HG03457 (cell line): Measurements from ENCODE around the gene GLMP.
"Not testable (repeated sequence)": the region's sequence is repeated elsewhere in the genome, so short reads cannot be mapped to it uniquely, and the experiment has no call there.

Experiments
- ATAC-seq: cut with Tn5 transposase; IDR thresholded peaks from one replicate; pipeline ENCODE4 v1.9.1; 2021; ENCODE audit warnings: moderate number of reproducible peaks; ENCODE audit not compliant: unreplicated experiment

Gene GLMP, protein sequence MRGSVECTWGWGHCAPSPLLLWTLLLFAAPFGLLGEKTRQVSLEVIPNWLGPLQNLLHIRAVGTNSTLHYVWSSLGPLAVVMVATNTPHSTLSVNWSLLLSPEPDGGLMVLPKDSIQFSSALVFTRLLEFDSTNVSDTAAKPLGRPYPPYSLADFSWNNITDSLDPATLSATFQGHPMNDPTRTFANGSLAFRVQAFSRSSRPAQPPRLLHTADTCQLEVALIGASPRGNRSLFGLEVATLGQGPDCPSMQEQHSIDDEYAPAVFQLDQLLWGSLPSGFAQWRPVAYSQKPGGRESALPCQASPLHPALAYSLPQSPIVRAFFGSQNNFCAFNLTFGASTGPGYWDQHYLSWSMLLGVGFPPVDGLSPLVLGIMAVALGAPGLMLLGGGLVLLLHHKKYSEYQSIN

DNA sequence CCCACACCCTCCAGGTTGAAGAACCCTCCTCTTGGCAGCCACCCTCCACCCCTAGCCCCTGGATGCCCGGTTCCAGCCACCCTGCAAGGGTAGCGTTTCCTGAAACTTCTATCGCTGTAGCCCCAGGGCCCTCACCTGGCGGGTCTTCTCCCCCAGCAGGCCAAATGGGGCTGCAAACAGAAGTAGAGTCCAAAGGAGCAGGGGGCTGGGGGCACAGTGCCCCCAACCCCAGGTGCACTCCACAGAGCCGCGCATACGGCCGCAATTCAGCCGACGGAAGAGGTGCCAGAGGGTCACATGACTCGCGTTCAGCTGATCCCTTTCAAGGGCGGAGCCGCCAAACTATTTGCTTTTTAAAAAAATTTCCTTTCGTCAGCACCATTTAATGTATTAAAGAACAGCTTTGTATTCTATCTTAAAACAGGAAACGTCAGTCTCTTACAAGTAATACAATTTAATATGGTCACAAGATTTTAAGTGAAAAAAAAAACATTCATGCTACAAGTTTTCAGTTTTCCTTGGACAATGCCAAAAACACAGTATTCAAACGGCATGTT is at the start of gene GLMP:
GLMP (minus strand) TSS at position 289 of the 557 bp plus-strand sequence; CDS start at position 255, 34 bp downstream.
- ATAC-seq = no peak

GRCh38 chr1:156344409-156344808 is 48.9 kb upstream of the GLMP start:
- ATAC-seq = no peak

DNA sequence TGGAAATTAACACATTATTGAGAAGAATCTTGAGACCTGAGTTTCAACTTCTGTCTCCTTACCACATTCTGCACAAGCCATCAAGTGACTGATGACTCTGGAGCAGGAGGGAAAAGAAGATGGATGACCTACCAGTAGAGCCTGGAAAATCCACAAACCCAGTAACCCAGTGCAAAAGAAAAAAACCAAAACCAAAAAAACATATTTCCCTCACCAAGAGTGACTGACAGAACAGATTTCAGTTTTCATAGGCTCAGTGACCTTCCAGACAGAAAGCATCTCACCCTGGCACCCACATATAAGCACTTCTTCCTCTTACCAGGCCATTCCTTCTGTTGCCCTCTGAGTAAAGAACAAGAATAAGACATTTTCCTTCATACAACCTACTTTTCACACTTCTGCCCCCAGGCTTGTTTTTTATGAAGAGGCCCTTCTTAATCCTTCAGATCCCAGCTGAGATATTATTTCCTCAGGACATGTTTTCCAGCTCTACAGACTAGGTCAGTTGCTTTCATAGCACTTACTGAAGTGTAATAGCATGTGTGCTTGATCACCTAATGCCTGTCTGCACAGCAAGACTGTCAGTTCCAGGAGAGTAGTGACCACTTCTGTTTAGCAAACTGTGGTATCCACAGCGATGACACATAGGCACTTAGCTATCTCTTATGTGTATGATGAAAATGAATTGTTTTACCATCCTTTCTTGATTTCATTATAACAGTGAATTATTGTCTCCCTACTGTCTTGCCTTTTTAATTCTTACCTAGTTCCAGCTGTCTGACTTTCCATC is 46.9 kb upstream of the GLMP start:
- ATAC-seq = no peak

DNA sequence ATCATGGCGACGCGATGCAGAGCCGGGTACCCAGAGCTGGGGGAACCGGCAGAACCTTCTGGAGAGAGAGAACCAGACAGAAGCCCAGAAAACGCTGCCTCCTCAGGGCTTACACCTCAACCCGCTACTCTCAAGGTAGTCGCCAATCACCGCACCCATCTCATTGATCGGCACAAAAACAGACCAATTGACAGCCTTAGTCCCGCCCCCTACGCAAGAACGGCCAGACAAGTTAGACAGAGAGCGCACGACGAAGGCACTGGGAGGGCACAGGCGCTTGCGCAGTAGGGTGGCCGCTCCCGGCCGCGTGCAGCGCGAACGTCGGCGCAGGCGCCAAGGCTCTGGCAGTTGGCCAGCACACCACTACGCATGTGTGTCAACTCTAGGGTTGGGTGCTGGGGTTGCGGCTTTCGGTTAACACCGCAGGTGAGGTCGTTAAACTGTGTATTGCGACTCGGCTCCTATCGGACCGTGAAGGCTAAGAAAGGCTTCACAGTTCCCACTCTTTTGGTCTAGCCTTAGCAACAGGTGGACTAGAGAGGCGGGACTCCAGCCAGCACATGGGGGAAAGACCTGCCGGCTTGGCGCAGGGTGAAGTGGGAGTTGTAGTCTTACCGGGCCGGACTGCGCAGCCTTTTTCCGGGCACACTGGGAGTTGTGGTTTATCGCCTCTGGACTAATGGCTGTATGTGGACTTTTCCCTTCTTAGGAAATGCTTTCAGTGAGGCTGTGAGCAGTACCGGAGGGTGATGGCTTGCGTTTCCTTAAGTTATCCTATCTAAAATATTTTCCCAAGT is 42.9 kb upstream of the GLMP start, which contains the start of the genes CCT3 and TSACC:
CCT3 (minus strand) TSS at position 113 of the 797 bp plus-strand sequence; CDS start at position 5, 108 bp downstream.
TSACC (plus strand) TSS at position 347 of the 797 bp plus-strand sequence. CDS start 1,232 bp downstream, outside the sequence.
- peak; percentile 78 for ATAC-seq

DNA sequence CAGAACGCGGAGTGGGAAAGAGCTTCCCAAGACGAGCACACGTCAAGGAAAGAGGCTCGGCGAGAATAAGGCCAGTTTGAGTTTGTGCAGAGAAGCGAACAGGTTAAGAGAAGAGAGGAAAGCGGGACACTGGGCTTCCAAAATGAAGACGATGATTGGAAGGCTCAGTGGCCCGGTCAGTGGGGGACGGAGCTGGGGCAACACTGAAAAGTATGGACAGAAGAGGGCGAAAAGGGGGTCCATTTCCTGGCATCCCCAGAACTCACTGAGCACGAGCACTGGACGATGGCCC is 42.4 kb upstream of the GLMP start:
- no peak for ATAC-seq

GRCh38 chr1:156337052-156337887 is 41.8 kb upstream of the GLMP start:
- ATAC-seq = no peak

DNA sequence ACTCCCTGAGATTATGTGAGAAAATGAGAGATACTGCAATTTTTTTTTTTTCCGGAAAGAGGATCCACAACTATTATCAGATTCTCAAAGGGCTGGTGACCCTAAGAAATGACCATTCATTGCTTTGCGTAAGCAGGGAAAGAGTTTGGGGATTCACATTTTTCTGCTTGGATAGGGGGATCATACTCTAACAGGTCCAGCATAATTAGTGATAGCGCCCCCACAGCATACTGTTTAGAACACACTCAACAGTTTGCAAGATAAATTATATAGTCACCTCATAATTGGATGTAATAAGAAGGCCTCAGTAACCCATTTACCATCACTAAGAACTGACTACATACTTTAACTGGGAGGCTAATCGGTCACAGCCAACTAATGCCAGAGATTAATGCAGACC is 40.8 kb upstream of the GLMP start:
- no peak for ATAC-seq

- not testable (repeated sequence) for ATAC-seq
Measured at GRCh38 chr1:156323179-156323578, 27.7 kb upstream of the GLMP start.

- no peak for ATAC-seq
Measured at GRCh38 chr1:156320560-156320959, 25.1 kb upstream of the GLMP start.

GRCh38 chr1:156319664-156320063 is 24.2 kb upstream of the GLMP start:
- ATAC-seq = no peak

GRCh38 chr1:156316909-156317308 is 21.4 kb upstream of the GLMP start:
- no peak for ATAC-seq

DNA sequence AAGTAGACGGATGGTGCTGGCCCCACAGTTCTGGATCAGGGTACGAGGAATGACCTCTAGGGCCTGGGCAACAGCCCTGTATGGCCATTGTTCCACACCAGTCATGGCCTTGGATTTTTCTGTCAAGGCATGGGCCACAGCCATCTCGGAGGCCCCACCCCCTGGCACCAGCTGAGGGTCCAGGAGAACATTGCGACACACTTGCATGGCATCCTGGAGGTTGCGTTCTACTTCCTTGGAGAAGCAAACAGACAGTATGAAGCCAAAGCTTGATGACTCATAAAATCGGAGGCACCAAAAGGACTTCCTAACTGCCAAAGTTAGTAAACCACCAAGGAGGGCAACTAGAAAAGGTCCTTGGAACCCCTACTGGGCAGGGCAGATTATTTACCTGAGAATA is 15.5 kb upstream of the GLMP start:
- no peak for ATAC-seq

- no peak for ATAC-seq
Measured at GRCh38 chr1:156308078-156308477, 12.6 kb upstream of the GLMP start.

- no peak for ATAC-seq
Measured at GRCh38 chr1:156305215-156305614, 9.7 kb upstream of the GLMP start.

DNA sequence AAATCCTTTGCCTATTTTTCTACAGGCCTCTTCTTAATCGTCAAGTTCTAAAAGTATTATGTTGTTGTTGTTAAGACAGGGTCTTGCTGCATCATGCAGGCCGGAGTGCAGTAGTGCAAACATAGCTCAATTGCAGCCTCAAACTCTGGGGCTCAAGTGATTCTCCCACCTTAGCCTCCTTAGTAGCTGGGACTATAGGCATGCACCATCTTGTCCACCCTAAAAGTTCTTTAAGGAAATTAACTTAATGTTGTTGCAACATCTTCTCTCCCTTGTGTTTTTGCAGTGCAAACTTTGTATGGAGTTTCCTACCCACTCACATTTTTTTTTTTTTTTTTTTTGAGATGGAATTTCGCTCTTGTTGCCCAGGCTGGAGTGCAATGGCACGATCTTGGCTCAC is 7.8 kb upstream of the GLMP start:
- no peak for ATAC-seq

DNA sequence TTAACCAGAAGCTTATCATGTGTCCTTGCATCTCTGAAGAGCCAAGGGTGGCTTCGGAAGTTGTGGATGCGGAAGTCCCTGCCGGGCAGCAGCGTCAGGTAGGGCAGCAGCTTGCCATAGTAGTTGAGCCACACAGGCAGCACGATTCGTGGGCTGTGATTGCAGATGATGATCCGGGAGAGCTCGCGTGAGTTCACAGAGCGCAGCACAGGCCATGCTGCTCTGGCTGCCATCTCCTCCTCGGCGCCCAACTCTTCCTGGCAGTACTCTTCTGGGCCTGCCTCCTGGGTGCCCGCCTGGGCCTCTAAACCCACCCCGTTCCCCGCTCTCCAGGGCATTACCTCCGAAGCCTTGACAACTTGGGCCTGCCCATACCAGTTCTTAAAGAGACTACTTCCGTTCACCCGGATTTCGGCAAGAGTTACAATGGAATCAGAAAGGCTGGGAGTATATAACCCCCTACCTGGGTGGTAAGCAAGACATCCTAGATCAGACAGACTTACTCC is 3.4 kb upstream of the GLMP start, which contains the start of gene VHLL:
VHLL (minus strand) TSS at position 456 of the 506 bp plus-strand sequence; CDS start at position 338, 118 bp downstream.
- ATAC-seq = no peak

DNA sequence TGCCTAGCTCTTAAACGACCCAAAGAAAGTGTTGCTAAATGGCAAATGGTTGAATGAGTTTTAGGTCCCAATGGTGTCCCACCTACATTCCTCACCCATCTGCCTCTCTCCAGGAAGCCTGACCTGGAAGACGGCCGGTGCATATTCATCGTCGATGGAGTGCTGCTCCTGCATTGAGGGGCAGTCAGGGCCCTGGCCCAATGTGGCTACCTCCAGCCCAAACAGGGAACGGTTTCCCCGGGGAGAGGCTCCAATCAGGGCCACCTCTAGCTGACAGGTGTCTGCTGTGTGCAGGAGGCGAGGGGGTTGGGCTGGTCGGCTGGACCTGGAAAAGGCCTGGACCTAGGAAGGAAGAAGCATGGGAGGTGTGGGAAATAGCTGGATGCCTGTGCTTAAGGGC is 1.6 kb downstream of the GLMP start:
- ATAC-seq = no peak

GRCh38 chr1:156293098-156293434 is 2.4 kb downstream of the GLMP start:
- no peak for ATAC-seq

DNA sequence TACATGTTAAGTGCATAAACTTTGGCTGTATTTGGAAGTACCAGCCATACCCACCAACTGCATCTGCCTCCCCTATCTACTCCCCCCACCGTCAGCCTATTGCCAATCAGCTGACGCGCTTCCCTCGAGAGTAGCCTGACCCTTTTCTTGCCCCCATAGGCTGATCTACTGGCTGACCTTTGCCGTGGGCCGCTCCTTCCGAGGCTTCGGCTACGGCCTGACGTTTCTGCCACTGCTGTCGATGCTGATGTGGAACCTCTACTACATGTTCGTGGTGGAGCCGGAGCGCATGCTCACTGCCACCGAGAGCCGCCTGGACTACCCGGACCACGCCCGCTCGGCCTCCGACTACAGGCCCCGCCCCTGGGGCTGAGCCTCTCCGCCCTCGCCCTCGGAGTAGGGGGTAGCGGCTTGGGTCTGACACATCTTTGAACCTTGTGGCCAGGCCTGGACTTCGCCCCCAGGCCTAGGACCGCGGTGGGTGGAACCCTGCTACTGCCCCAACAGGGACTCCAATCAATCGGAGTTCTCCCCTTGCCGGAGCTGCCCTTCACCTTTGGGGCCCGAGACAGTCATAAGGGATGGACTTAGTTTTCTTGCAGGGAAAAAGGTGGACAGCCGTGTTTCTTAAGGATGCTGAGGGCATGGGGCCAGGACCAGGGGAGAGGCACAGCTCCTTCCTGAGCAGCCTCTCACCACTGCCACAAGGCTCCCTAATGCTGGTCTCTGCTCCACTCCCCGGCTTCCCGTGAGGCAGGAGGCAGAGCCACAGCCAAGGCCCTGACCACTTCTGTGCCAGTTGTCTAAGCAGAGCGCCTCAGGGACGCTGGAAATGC is 4.0 kb downstream of the GLMP start:
- ATAC-seq = no peak
